ENCODE measurements around the gene RNASET2. TPM values are rescaled to one million over a fixed set of nuclear protein-coding genes. Genes with fewer than 3 reads are reported as not detected.

The RNASET2 gene
- total and polyA plus RNA-seq, 2 of the 13 experiments (the other 11 are each of a cell fraction or from before 2014, with no cell fraction given) = 44.6 to 597 TPM

GRCh38 chr6:166956444-166957086 is at the start of gene RNASET2 (continued):
- TF ChIP-seq, protein P1, sequence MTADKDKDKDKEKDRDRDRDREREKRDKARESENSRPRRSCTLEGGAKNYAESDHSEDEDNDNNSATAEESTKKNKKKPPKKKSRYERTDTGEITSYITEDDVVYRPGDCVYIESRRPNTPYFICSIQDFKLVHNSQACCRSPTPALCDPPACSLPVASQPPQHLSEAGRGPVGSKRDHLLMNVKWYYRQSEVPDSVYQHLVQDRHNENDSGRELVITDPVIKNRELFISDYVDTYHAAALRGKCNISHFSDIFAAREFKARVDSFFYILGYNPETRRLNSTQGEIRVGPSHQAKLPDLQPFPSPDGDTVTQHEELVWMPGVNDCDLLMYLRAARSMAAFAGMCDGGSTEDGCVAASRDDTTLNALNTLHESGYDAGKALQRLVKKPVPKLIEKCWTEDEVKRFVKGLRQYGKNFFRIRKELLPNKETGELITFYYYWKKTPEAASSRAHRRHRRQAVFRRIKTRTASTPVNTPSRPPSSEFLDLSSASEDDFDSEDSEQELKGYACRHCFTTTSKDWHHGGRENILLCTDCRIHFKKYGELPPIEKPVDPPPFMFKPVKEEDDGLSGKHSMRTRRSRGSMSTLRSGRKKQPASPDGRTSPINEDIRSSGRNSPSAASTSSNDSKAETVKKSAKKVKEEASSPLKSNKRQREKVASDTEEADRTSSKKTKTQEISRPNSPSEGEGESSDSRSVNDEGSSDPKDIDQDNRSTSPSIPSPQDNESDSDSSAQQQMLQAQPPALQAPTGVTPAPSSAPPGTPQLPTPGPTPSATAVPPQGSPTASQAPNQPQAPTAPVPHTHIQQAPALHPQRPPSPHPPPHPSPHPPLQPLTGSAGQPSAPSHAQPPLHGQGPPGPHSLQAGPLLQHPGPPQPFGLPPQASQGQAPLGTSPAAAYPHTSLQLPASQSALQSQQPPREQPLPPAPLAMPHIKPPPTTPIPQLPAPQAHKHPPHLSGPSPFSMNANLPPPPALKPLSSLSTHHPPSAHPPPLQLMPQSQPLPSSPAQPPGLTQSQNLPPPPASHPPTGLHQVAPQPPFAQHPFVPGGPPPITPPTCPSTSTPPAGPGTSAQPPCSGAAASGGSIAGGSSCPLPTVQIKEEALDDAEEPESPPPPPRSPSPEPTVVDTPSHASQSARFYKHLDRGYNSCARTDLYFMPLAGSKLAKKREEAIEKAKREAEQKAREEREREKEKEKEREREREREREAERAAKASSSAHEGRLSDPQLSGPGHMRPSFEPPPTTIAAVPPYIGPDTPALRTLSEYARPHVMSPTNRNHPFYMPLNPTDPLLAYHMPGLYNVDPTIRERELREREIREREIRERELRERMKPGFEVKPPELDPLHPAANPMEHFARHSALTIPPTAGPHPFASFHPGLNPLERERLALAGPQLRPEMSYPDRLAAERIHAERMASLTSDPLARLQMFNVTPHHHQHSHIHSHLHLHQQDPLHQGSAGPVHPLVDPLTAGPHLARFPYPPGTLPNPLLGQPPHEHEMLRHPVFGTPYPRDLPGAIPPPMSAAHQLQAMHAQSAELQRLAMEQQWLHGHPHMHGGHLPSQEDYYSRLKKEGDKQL (CRISPR knock-in tag; IDR thresholded peaks at IDR 0.05; ENCODE audit: low read depth) = peak; percentile 62; the same call in 1 of the 2 replicates
- TF ChIP-seq ZNF121 (CRISPR knock-in tag; IDR thresholded peaks at IDR 0.05) (0 out of 2 replicates have a peak, but pooled peaks have one; percentile 20), ZNF557 (CRISPR knock-in tag; IDR thresholded peaks at IDR 0.05) (no peak), HNRNPUL1 (IDR thresholded peaks at IDR 0.05; ENCODE audit: low read depth, low read length) (peak; percentile 25; the same call in 1 of the 2 replicates), RFX1 (IDR thresholded peaks at IDR 0.05) (no peak), KDM4B (CRISPR knock-in tag; IDR thresholded peaks at IDR 0.05) (0 out of 2 replicates have a peak, but pooled peaks have one; percentile 58), ZNF367 (CRISPR knock-in tag; IDR thresholded peaks at IDR 0.05; ENCODE audit: borderline replicate concordance) (no peak), PITX1 (CRISPR knock-in tag; IDR thresholded peaks at IDR 0.05) (no peak), ZNF746 (CRISPR knock-in tag; IDR thresholded peaks at IDR 0.05) (no peak), SMAD9 (CRISPR knock-in tag; IDR thresholded peaks at IDR 0.05) (no peak; the same call in 1 of the 2 replicates), ZBTB38 (CRISPR knock-in tag; IDR thresholded peaks at IDR 0.05) (peak; percentile 92), NR2F6 (IDR thresholded peaks at IDR 0.05) (no peak), NR2F6 (CRISPR knock-in tag; IDR thresholded peaks at IDR 0.05) (no peak), NFKB2 (CRISPR knock-in tag; IDR thresholded peaks at IDR 0.05; ENCODE audit: borderline replicate concordance) (no peak; the same call in 1 of the 2 replicates), TBX3 (IDR thresholded peaks at IDR 0.05; ENCODE audit: borderline replicate concordance) (no peak), MIER2 (CRISPR knock-in tag; IDR thresholded peaks at IDR 0.05) (no peak; the same call in 1 of the 2 replicates), ZNF670 (CRISPR knock-in tag; IDR thresholded peaks at IDR 0.05; ENCODE audit: borderline replicate concordance) (peak; percentile 82; the same call in 1 of the 2 replicates), PRPF4 (IDR thresholded peaks at IDR 0.05; ENCODE audit: low read depth, low read length, poor library complexity, severe bottlenecking) (no peak), ZNF30 (CRISPR knock-in tag; IDR thresholded peaks at IDR 0.05) (0 out of 2 replicates have a peak, but pooled peaks have one; percentile 88)
- TF ChIP-seq, protein P2, sequence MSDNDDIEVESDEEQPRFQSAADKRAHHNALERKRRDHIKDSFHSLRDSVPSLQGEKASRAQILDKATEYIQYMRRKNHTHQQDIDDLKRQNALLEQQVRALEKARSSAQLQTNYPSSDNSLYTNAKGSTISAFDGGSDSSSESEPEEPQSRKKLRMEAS (IDR thresholded peaks at IDR 0.05) = peak; percentile 80
- TF ChIP-seq, protein P3, sequence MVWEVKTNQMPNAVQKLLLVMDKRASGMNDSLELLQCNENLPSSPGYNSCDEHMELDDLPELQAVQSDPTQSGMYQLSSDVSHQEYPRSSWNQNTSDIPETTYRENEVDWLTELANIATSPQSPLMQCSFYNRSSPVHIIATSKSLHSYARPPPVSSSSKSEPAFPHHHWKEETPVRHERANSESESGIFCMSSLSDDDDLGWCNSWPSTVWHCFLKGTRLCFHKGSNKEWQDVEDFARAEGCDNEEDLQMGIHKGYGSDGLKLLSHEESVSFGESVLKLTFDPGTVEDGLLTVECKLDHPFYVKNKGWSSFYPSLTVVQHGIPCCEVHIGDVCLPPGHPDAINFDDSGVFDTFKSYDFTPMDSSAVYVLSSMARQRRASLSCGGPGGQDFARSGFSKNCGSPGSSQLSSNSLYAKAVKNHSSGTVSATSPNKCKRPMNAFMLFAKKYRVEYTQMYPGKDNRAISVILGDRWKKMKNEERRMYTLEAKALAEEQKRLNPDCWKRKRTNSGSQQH (CRISPR knock-in tag; IDR thresholded peaks at IDR 0.05; ENCODE audit: low read depth) = peak; percentile 81

Data from HepG2 (cell line).